Kidney glomerular epithelial cell (primary cell): ENCODE results near the gene SLC5A7.

ENCODE experiments used
- DNase-seq: peaks from one replicate; lab custom pipeline; 2025; lab: John Stamatoyannopoulos, UW

Gene SLC5A7

DNA sequence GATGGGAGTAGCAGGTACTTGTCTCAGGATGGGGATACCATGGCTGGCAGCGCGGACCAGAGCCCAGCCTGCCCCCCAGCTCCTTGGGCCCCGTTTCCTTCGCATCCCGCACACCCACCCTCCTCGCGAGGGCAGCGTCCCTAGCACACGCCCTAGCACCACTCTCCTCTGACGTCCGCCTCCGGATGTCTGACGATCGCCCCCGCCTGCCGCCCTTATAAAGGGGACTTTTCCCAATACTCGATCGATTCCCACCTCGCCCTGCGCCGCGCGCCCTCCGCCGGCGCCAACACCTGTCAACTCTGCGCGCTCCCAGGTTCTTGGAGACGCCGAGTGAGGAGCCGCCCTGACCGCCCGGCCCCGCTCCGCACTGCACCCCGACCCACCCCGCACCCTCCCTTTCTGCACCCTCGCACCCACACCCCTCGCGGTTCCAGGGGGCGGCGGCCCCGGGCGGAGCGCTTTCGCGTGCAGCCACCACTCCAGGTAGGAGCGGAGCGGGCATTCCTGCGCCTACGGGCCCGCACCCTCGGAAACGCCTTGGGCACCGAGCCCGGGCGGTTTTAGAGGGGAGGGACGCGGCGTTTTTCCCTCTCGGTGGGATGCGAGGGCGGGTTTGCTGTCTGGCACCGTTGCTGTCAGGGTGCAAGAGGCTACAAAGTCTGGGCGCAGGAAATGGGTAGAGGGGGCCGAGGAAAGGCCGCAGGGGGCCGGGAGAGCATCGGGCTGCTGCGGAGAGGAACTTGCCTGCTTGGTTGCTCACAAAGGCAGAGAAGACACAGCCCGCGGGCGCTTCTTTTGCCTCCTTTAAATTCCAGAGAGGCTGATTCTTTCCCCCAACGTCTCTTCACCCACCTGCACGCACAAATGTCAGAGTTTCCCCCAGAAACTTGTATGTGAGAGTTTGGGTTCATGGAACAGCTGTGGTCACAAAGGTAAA lies at the start of gene SLC5A7:
SLC5A7 (plus strand) TSS at position 247 of the 940 bp plus-strand sequence. CDS start 1,632 bp downstream, outside the sequence.
- no peak for DNase-seq

DNA sequence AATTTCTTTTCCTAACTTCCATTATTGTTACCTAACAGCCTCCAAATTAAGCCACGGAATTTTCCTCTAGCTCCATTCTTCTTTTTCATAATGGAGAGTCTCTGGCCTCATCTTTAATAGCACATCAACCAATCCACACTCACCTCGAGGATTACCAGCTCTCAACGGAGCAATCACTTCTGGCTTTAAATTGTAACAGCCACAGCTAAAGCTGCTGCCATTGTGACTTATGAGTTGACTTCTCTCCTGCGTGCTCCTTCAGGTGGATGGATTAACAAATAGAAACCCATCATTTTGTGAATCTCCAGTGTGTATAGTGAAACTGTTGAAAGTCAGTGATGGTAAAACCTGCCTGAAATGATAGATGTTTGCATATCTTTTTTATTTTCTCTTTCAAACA lies 24.9 kb upstream of the SLC5A7 start:
- no peak for DNase-seq

GRCh38 chr2:107964185-107964584 lies 22.1 kb upstream of the SLC5A7 start:
- no peak for DNase-seq

- DNase-seq, result no peak
Measured at GRCh38 chr2:107984707-107985106, 1.6 kb upstream of the SLC5A7 start.

DNA sequence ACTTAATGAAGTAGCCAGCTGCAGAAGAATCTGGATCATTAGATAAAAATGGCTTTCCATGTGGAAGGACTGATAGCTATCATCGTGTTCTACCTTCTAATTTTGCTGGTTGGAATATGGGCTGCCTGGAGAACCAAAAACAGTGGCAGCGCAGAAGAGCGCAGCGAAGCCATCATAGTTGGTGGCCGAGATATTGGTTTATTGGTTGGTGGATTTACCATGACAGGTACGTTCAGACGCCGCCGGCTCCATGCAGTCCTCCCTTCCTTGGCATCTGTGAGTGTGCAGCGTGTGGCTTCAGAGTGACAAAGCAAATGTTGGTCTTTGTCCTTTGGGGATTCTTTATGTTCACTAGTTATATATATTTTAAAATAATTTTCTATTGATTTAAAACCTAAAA lies 1.8 kb downstream of the SLC5A7 start:
- no peak for DNase-seq

- no peak for DNase-seq
Measured at GRCh38 chr2:107989445-107989844, 3.1 kb downstream of the SLC5A7 start.

DNA sequence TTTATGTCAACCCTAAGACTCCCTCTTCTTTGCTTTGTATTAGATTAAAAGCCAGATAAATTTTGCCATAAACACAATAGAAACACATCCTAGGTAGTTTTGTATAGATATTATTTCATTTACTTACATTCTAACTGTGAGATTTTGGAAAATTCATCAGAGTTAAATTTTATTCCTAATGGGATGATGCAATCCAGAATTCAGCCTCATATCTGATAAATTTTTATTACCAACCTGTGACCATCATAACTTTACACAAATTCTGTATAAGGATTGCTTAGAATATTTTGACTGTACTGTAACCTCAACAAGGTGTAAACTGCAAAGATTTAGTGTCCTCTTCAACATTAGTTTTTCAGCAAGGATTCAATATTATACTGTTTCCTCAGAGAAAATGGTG lies 4.4 kb downstream of the SLC5A7 start:
- DNase-seq, result no peak

- no peak for DNase-seq
Measured at GRCh38 chr2:107992069-107992468, 5.7 kb downstream of the SLC5A7 start.

DNA sequence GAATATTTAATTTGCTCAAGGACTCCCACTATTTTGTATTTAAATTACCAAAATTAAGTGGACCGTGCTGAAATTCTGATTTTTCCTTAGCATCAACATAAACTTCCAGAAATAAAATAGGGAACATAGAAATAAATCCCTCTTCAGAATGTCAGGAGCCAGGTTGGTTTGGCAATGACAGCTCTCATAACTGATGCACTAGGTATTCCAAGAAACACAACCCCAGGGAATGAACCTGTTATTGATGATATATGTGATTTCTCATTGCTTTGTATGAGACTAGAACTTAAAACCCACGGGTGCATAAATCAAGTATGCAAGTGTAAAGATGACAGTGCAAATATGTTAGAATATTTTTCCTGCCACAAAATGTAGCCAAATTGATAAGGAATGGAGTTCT lies 12.8 kb downstream of the SLC5A7 start:
- DNase-seq, result no peak

DNA sequence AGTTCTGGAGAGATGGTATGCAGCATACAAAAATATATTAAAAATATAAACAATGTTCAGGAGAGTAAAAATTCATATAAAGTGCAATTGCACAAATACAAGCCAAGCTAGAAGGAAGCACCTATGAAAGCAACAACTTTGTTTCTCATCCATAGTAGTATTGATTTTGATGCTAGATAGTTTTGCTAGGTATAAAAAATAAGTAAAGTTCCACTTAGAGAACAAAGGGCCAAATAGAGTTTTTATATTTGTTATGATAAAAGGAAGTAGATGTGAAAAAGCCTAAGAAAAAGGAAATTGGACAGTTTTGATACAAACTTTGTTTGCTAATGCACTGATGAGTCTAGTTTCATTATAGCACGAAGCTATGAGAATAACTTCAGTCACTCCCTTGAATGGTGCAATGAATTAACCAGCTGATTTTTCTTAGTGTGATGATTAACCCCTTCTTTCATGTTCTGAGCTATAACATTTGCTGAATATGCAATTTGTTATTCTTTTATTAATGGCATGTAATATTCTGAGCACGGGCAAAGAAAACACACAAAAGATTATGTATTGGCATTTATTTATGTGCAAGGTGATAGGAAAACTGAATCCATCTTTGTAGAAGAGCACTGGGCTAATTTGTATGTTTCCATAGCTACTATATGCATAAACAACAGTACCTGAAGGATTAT lies 24.7 kb downstream of the SLC5A7 start:
- no peak for DNase-seq

DNA sequence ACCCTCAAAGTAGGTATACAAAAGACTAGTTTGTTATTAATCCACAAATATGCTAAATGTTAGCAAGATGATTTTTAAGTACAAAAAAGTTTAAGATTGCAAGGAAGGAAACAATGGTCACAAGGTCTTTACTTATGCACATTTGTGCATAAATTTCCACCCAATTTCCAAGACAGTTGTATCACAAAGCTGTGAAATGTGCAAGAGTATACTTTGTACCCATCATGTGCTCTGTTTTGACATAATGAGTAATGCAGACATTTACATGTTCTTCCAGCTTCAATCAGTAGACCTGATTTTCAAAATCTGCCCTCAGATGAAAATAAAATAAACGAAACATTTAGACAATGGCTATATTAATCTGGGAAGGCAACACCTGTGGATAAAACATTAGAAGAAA lies 27.0 kb downstream of the SLC5A7 start:
- no peak for DNase-seq

GRCh38 chr2:108022628-108023027 lies 36.3 kb downstream of the SLC5A7 start:
- no peak for DNase-seq

DNA sequence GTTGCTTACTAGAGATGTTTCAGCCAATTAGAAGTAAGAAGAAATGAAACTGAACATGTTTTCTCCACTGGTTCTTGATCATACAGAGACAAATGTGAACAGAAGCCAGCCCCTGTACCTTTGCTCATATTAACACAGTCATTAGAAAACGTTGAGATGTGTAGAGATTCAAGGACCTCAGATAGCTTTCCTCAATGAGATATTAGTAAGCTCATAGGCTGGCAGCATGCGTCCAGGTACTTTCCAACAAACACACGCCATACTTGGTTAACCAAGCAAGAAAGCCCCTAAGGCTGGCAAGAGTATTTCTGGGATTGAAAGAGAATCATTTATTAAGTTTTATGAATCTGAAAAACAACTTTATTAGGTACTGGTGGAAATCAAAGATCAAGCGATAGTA lies 37.5 kb downstream of the SLC5A7 start:
- DNase-seq, result no peak

- no peak for DNase-seq
Measured at GRCh38 chr2:108026092-108026794, 39.9 kb downstream of the SLC5A7 start.

- DNase-seq, result no peak
Measured at GRCh38 chr2:108029496-108029895, 43.2 kb downstream of the SLC5A7 start.

DNA sequence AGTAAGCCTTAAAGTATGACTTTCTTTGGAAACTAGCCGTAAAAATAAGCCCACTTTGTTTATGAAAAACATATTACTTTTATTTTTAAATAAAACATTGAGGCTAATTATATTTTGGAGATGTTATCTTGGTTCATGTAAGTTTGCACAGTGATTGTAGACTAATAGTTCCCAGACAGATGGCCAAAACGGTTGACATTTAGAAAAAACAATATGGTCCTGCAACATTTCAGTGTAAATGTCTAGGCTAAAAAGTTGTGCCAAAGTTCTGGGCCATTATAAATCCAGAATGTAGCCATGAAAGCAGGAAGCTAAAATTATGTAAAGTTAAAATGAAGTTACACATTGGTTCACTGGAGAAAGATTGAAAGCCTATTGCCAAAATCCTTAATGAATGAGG lies 43.6 kb downstream of the SLC5A7 start:
- no peak for DNase-seq

DNA sequence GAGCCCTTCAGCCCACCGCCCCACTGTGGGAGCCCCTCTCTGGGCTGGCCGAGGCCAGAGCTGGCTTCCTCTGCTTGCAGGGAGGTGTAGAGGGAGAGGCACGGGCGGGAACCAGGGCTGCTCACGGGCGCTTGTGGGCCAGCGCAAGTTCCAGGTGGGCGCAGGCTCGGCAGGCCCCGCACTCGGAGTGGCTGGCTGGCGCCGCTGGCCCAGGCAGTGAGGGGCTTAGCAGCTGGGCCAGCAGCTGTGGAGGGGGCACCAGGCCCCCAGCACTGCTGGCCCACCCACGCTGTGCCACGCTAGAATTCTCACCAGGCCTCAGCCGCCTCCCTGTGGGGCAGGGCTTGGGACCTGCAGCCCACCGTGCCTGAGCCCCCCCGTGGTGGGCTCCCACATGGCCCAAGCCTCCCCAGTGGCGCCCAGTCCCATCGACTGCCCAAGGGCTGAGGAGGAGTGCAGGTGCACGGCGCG lies 45.2 kb downstream of the SLC5A7 start:
- no peak for DNase-seq

- no peak for DNase-seq
Measured at GRCh38 chr2:108034843-108035242, 48.5 kb downstream of the SLC5A7 start.

DNA sequence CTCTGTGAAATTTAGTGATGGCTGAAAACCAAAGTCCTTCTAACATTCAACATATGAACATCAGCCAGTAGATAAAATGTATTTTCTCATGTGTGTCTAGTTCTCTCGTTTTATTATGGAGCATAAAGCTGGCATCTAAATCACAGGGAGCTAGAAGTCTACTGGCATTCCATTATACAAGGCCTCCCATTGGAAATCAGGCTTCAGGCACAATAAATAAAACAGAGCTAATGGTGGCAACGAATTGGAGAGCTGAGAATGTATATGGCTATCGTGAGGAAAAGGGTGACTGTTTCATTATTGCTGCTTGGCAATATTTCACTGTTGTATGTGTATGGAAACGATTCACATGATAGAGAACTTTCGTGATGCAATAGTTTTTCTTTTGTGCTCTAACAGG lies 62.4 kb downstream of the SLC5A7 start:
- no peak for DNase-seq

DNA sequence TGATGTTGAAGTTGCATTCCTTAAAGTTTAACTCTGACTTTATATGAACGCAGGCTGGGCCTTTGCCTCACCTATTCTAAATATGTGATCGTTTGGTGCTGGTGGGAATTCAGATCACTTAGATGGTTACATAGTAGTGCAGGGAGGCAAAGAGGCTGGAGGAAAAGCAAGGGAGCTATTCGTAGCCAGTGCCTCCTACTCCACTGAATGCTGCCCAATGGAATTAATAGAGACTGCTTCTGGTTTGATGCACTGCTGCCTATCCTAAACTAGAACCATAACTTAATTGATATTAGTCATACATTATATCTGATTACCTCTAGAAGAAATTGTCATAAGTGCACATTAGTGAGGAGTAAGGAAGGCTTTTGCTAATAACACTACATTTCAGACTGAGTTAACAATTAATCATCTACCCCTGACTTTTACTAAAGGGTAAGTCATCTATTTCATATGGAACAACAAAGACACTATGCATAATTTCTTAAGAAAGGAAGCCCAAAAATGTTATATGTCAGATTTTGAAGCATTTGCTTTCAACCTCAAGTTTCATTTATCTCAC lies 72.3 kb downstream of the SLC5A7 start:
- DNase-seq, result no peak

DNA sequence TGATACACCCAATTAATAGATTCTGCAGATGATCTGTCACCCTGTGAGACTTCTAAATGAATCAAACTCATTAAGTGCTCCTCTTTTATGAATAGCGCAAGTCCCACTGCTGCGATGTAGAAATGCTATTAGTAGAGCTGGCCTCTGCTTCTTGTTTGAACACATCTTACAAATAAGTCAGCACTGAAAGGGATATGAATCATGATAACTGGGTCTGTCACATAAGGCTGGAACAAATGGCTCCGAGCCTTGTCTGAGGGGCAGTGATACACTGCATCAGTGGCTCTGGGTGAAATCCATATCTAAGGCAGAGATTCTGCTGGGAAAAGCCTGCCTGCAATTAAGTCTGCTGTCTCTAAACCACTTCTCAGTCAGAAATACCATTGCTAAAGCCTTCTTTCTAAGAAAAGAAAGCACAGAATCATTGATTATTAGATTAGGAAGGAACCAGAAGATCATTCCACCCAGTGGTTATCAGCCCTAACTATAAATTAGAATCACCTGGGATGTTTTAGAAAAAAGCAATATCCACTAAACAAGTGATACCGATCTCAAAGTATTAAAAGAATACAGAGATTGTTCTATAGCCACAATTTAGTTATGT lies 75.2 kb downstream of the SLC5A7 start:
- no peak for DNase-seq
